T-cell (primary cell): ENCODE measurements around the gene OPN3. TPM values are rescaled to one million over a fixed set of nuclear protein-coding genes. Genes with fewer than 3 reads are reported as not detected.
"Not testable (repeated sequence)": the region's sequence is repeated elsewhere in the genome, so short reads cannot be mapped to it uniquely, and the experiment has no call there.

Source experiments
- ATAC-seq, 4 experiments: fragments of 200-7000 bp in 3 of 4; fragments of 150-1000 bp in 1 of 4; cut with Tn5 transposase; replicated peaks in 1 of 4; 1 replicate in 3 of 4; 2 replicates in 1 of 4; pipeline ENCODE4 v1.10.0; 2021; ENCODE audit warnings: moderate library complexity in 3 of 4, mild to moderate bottlenecking in 2 of 4, moderate number of reproducible peaks in 1 of 4
- CTCF ChIA-PET, 2 donors: fragments of 300-600 bp; sonication (Branson Sonifier 250); formaldehyde crosslinking; loops; one replicate each; lab custom pipeline; 2022; ENCODE audit warnings: antibody characterized with exemption in 2 of 2; lab: Charles Lee
- POLR2A ChIA-PET, 2 donors: fragments of 300-600 bp; sonication (Branson Sonifier 250); formaldehyde crosslinking; loops; one replicate each; lab custom pipeline; 2022; ENCODE audit warnings: antibody characterized with exemption in 2 of 2; lab: Charles Lee
- DNase-seq, 35 experiments: peaks; one replicate each; pipeline versions ENCODE4 v3.0.0 to v3.0.0-alpha.2; 2013 to 2023
- H3K27ac ChIP-seq: one replicate; pipeline ENCODE4 v1.5.1; 2013; ENCODE audit warnings: low read length
- H3K27me3 ChIP-seq, 2 experiments: replicated peaks in 1 of 2; 1 replicate in 1 of 2; 2 replicates in 1 of 2; pipeline versions ENCODE4 v1.6.1 to v1.7.0; 2013; ENCODE audit warnings: low read length in 1 of 2, mixed read lengths in 1 of 2; ENCODE audit not compliant: control insufficient read depth in 2 of 2, insufficient read depth in 2 of 2; ENCODE audit errors: extremely low read depth in 1 of 2
- H3K36me3 ChIP-seq, 2 donors: 1 replicate in 1 of 2; 2 replicates in 1 of 2; pipeline versions ENCODE4 v1.6.1 to v1.7.0; 2013; ENCODE audit warnings: low read length in 1 of 2; ENCODE audit not compliant: control insufficient read depth in 2 of 2, insufficient read depth in 1 of 2; ENCODE audit errors: extremely low read depth in 1 of 2
- H3K4me1 ChIP-seq, 2 experiments: 1 replicate in 1 of 2; 2 replicates in 1 of 2; pipeline versions ENCODE4 v1.6.1 to v1.7.0; 2013; ENCODE audit warnings: low read length in 2 of 2, mixed read lengths in 1 of 2; ENCODE audit not compliant: insufficient read depth in 2 of 2, control insufficient read depth in 1 of 2; ENCODE audit errors: extremely low read depth in 1 of 2
- H3K4me3 ChIP-seq, 2 donors: 1 replicate in 1 of 2; 2 replicates in 1 of 2; pipeline versions ENCODE4 v1.5.1 to v1.7.0; 2013; ENCODE audit warnings: mild to moderate bottlenecking in 2 of 2, low read length in 1 of 2, moderate library complexity in 1 of 2; ENCODE audit not compliant: control insufficient read depth in 1 of 2; ENCODE audit errors: extremely low read depth in 1 of 2
- H3K9me3 ChIP-seq: 2 replicates; pipeline ENCODE4 v1.7.0; 2013
- H3K27ac Mint-ChIP-seq, 2 donors: one replicate each; pipeline ENCODE4 v1.8.0; 2020 to 2021; ENCODE audit warnings: mild to moderate bottlenecking in 2 of 2, mixed read lengths in 2 of 2
- H3K27me3 Mint-ChIP-seq, 2 donors: one replicate each; pipeline ENCODE4 v1.8.0; 2021 to 2022; ENCODE audit warnings: mixed read lengths in 2 of 2
- H3K36me3 Mint-ChIP-seq: one replicate; pipeline ENCODE4 v1.8.0; 2021; ENCODE audit warnings: mixed read lengths
- H3K4me1 Mint-ChIP-seq, 3 donors: one replicate each; pipeline ENCODE4 v1.8.0; 2020 to 2022; ENCODE audit warnings: mixed read lengths in 3 of 3, mild to moderate bottlenecking in 1 of 3
- H3K4me3 Mint-ChIP-seq, 3 donors: one replicate each; pipeline ENCODE4 v1.8.0; 2020 to 2022; ENCODE audit warnings: mild to moderate bottlenecking in 3 of 3, mixed read lengths in 3 of 3, moderate library complexity in 3 of 3
- H3K9me3 Mint-ChIP-seq, 3 donors: one replicate each; pipeline ENCODE4 v1.8.0; 2020 to 2022; ENCODE audit warnings: mixed read lengths in 3 of 3
- WGBS: methylation state at CpG from one replicate; pipeline ENCODE4 v1.1.5; 2013; ENCODE audit warnings: missing lambda C conversion rate; ENCODE audit not compliant: insufficient coverage; 5-methylcytosine and 5-hydroxymethylcytosine counted together
- total RNA-seq, 35 experiments: library from RNA in 6 of 35; stranded (reverse) in 6 of 35; fragments of 120-200 nt in 1 of 35; gene quantifications; one replicate each; pipeline versions ENCODE4 v1.2.1 to v1.2.4 and lab custom pipeline; 2013 to 2026

The OPN3 gene
- total RNA-seq, 5 donors from 2014 or later (not counting 1 experiment from before 2014, with no cell fraction given): 4.1 to 8.8 (median 7.3) TPM

- Histone ChIP-seq H3K27me3 (peaks cover 0 to 5% of the 10 kb centered on the region in 2 experiments), H3K4me3 (no peak overlapping the region), H3K9me3 (no peaks in the 10 kb centered on the region), H3K27ac (no peak overlapping the region), H3K4me1 (peaks cover 8 to 14% of the 10 kb centered on the region in 2 experiments), H3K36me3 (no peaks in the 10 kb centered on the region)
- H3K36me3 Mint-ChIP-seq: no peaks in the 10 kb centered on the region
- no CpG with 5 or more reads among the region's 1 CpG for WGBS
- ChIA-PET CTCF (interaction anchor here in 1 of 2 donors (0.6 kb wide), 1 partner anchor 45 kb away, joined by 3 read pairs; no protein-coding TSS in a partner anchor), POLR2A (interaction anchor here in 1 of 2 donors (0.7 kb wide), 1 partner anchor 335 kb away, joined by 3 read pairs; no protein-coding TSS in a partner anchor)
- no peak overlapping the region for H3K27ac Mint-ChIP-seq
- H3K4me3 Mint-ChIP-seq: no peak overlapping the region
- H3K27me3 Mint-ChIP-seq: peaks cover 0 to 5% of the 10 kb centered on the region in 2 donors
- H3K4me1 Mint-ChIP-seq: peaks cover 10 to 14% (median 12%) of the 10 kb centered on the region in 3 donors
- no peaks in the 10 kb centered on the region for H3K9me3 Mint-ChIP-seq
- no peak for ATAC-seq
- DNase-seq: no peak
Observed at GRCh38 chr1:241672301-241672700, 32.1 kb upstream of the OPN3 start.

GRCh38 chr1:241666419-241666818 is 26.2 kb upstream of the OPN3 start:
- 100% methylated on average over 1 of the region's 3 CpGs for WGBS
- POLR2A ChIA-PET: no interaction called here

GRCh38 chr1:241660424-241660972 is 20.3 kb upstream of the OPN3 start:
- Mint-ChIP-seq H3K27ac (no peak overlapping the region), H3K9me3 (no peaks in the 10 kb centered on the region), H3K4me1 (no peaks in the 10 kb centered on the region), H3K4me3 (no peak overlapping the region), H3K36me3 (peaks cover 2% of the 10 kb centered on the region), H3K27me3 (peaks cover 5 to 13% of the 10 kb centered on the region in 2 donors)
- 71% methylated on average over 1 of the region's 5 CpGs for WGBS
- no peak overlapping the region for H3K27ac ChIP-seq
- H3K4me3 ChIP-seq: no peak overlapping the region
- no peaks in the 10 kb centered on the region for H3K27me3 ChIP-seq
- no peaks in the 10 kb centered on the region for H3K4me1 ChIP-seq
- ATAC-seq: no peak
- ChIA-PET POLR2A (interaction anchor here in 1 of 2 donors (0.6 kb wide), 1 partner anchor 18 kb away, joined by 8 read pairs; no protein-coding TSS in a partner anchor), CTCF (interaction anchor here in 1 of 2 donors (0.6 kb wide), 1 partner anchor 8 kb away, joined by 3 read pairs; no protein-coding TSS in a partner anchor)
- no peaks in the 10 kb centered on the region for H3K9me3 ChIP-seq
- H3K36me3 ChIP-seq: no peaks in the 10 kb centered on the region
- DNase-seq: no peak

More at GRCh38 chr1:241666419-241666818, 26.2 kb upstream of the OPN3 start:
- Histone ChIP-seq H3K27me3 (peaks cover 0 to 5% of the 10 kb centered on the region in 2 experiments), H3K27ac (no peak overlapping the region), H3K9me3 (no peaks in the 10 kb centered on the region), H3K4me1 (no peaks in the 10 kb centered on the region), H3K4me3 (no peak overlapping the region), H3K36me3 (no peaks in the 10 kb centered on the region)
- H3K4me3 Mint-ChIP-seq: no peak overlapping the region
- H3K27me3 Mint-ChIP-seq: peaks cover 0 to 7% of the 10 kb centered on the region in 2 donors
- ATAC-seq (no peak), DNase-seq (no peak)
- H3K9me3 Mint-ChIP-seq: no peaks in the 10 kb centered on the region
- H3K36me3 Mint-ChIP-seq: no peaks in the 10 kb centered on the region
- CTCF ChIA-PET: interaction anchor here in 1 of 2 donors (0.9 kb wide), 1 partner anchor 8 kb away, joined by 3 read pairs; no protein-coding TSS in a partner anchor
- H3K27ac Mint-ChIP-seq: no peak overlapping the region
- no peaks in the 10 kb centered on the region for H3K4me1 Mint-ChIP-seq

GRCh38 chr1:241659016-241659415 is 18.8 kb upstream of the OPN3 start:
- CTCF ChIA-PET, H3K9me3 ChIP-seq, DNase-seq, H3K36me3 ChIP-seq, ATAC-seq, H3K4me1 ChIP-seq, H3K4me3 ChIP-seq, H3K4me1 Mint-ChIP-seq, H3K27ac ChIP-seq, H3K9me3 Mint-ChIP-seq, H3K27ac Mint-ChIP-seq, POLR2A ChIA-PET, H3K27me3 ChIP-seq, H3K4me3 Mint-ChIP-seq, H3K36me3 Mint-ChIP-seq: not testable (repeated sequence)
- no CpG with 5 or more reads among the region's 2 CpGs for WGBS
- H3K27me3 Mint-ChIP-seq: peaks cover 5 to 19% of the 10 kb centered on the region in 2 donors

- no peaks in the 10 kb centered on the region for H3K9me3 ChIP-seq
- POLR2A ChIA-PET: no interaction called here
- no peak overlapping the region for H3K27ac ChIP-seq
- CTCF ChIA-PET: interaction anchor here in 1 of 2 donors (0.9 kb wide), 1 partner anchor 19 kb away, joined by 4 read pairs; no protein-coding TSS in a partner anchor
- ATAC-seq (no peak), DNase-seq (no peak)
- H3K27ac Mint-ChIP-seq: no peak overlapping the region
- no peaks in the 10 kb centered on the region for H3K4me1 Mint-ChIP-seq
- no peaks in the 10 kb centered on the region for H3K36me3 ChIP-seq
- H3K36me3 Mint-ChIP-seq: peaks cover 2% of the 10 kb centered on the region
- H3K27me3 ChIP-seq: no peaks in the 10 kb centered on the region
- no peak overlapping the region for H3K4me3 Mint-ChIP-seq
- no peaks in the 10 kb centered on the region for H3K4me1 ChIP-seq
- H3K4me3 ChIP-seq: no peak overlapping the region
- H3K9me3 Mint-ChIP-seq: no peaks in the 10 kb centered on the region
- peaks cover 5 to 16% of the 10 kb centered on the region in 2 donors for H3K27me3 Mint-ChIP-seq
- no CpG with 5 or more reads among the region's 3 CpGs for WGBS
Observed at GRCh38 chr1:241658081-241658793, 18.1 kb upstream of the OPN3 start.

- H3K27ac ChIP-seq: no peak overlapping the region
- H3K36me3 ChIP-seq: no peaks in the 10 kb centered on the region
- no CpG with 5 or more reads among the region's 1 CpG for WGBS
- H3K27me3 Mint-ChIP-seq: peaks cover 5 to 19% of the 10 kb centered on the region in 2 donors
- POLR2A ChIA-PET: no interaction called here
- no peak for DNase-seq
- no peaks in the 10 kb centered on the region for H3K4me1 ChIP-seq
- no peaks in the 10 kb centered on the region for H3K9me3 ChIP-seq
- no peak for ATAC-seq
- H3K27me3 ChIP-seq: no peaks in the 10 kb centered on the region
- no peaks in the 10 kb centered on the region for H3K4me1 Mint-ChIP-seq
- H3K36me3 Mint-ChIP-seq: peaks cover 2% of the 10 kb centered on the region
- no peak overlapping the region for H3K4me3 Mint-ChIP-seq
- H3K27ac Mint-ChIP-seq: no peak overlapping the region
- no peak overlapping the region for H3K4me3 ChIP-seq
- H3K9me3 Mint-ChIP-seq: peaks cover 0 to 2% (median 0%) of the 10 kb centered on the region in 3 donors
- CTCF ChIA-PET: no interaction called here
Observed at GRCh38 chr1:241654641-241655040, 14.5 kb upstream of the OPN3 start.
